ENCODE results near the gene DHCR7. TPM values are rescaled to one million over a fixed set of nuclear protein-coding genes. Genes with fewer than 3 reads are reported as not detected.

DHCR7 gene
- total RNA-seq, 1 donor from 2014 or later, result 140 TPM

GRCh38 chr11:71482216-71482615 is 34.0 kb upstream of the DHCR7 start:
- Mint-ChIP-seq H3K27me3 (no peaks in the 10 kb centered on the region), H3K27ac (no peak overlapping the region), H3K4me1 (ENCODE audit: low read depth) (peaks cover 8% of the 10 kb centered on the region), H3K4me3 (ENCODE audit: low read depth) (no peak overlapping the region), H3K36me3 (ENCODE audit: insufficient read depth) (peaks cover 47% of the 10 kb centered on the region), H3K9me3 (ENCODE audit: low read depth) (no peaks in the 10 kb centered on the region)
- no peak for TF ChIP-seq CTCF (IDR thresholded peaks at IDR 0.05; ENCODE audit: unreplicated experiment)
- DNase-seq (ENCODE audit: low spot score, unreplicated experiment), result no peak

- Mint-ChIP-seq H3K4me1 (ENCODE audit: low read depth) (peaks cover 8% of the 10 kb centered on the region), H3K36me3 (ENCODE audit: insufficient read depth) (peaks cover 46% of the 10 kb centered on the region), H3K27me3 (no peaks in the 10 kb centered on the region), H3K9me3 (ENCODE audit: low read depth) (no peaks in the 10 kb centered on the region), H3K27ac (peak overlapping the region; percentile 76), H3K4me3 (ENCODE audit: low read depth) (no peak overlapping the region)
- no peak for DNase-seq (ENCODE audit: low spot score, unreplicated experiment)
- no peak for TF ChIP-seq CTCF (IDR thresholded peaks at IDR 0.05; ENCODE audit: unreplicated experiment)
Measured at GRCh38 chr11:71481101-71481960, 33.1 kb upstream of the DHCR7 start.

GRCh38 chr11:71478528-71478840 is 30.3 kb upstream of the DHCR7 start:
- Mint-ChIP-seq H3K36me3 (ENCODE audit: insufficient read depth) (peaks cover 30% of the 10 kb centered on the region), H3K27me3 (no peaks in the 10 kb centered on the region), H3K27ac (no peak overlapping the region), H3K4me3 (ENCODE audit: low read depth) (no peak overlapping the region), H3K4me1 (ENCODE audit: low read depth) (peaks cover 8% of the 10 kb centered on the region), H3K9me3 (ENCODE audit: low read depth) (no peaks in the 10 kb centered on the region)
- no peak for TF ChIP-seq CTCF (IDR thresholded peaks at IDR 0.05; ENCODE audit: unreplicated experiment)
- DNase-seq (ENCODE audit: low spot score, unreplicated experiment), result no peak

GRCh38 chr11:71477641-71478527 is 29.7 kb upstream of the DHCR7 start:
- TF ChIP-seq CTCF (IDR thresholded peaks at IDR 0.05; ENCODE audit: unreplicated experiment), result no peak
- no peaks in the 10 kb centered on the region for H3K27me3 Mint-ChIP-seq
- H3K27ac Mint-ChIP-seq, result peak overlapping the region; percentile 25
- peaks cover 26% of the 10 kb centered on the region for H3K36me3 Mint-ChIP-seq (ENCODE audit: insufficient read depth)
- H3K4me1 Mint-ChIP-seq (ENCODE audit: low read depth), result peaks cover 8% of the 10 kb centered on the region
- no peak for DNase-seq (ENCODE audit: low spot score, unreplicated experiment)
- H3K4me3 Mint-ChIP-seq (ENCODE audit: low read depth), result no peak overlapping the region
- no peaks in the 10 kb centered on the region for H3K9me3 Mint-ChIP-seq (ENCODE audit: low read depth)

- Mint-ChIP-seq H3K27ac (no peak overlapping the region), H3K4me3 (ENCODE audit: low read depth) (no peak overlapping the region), H3K9me3 (ENCODE audit: low read depth) (no peaks in the 10 kb centered on the region), H3K27me3 (no peaks in the 10 kb centered on the region), H3K36me3 (ENCODE audit: insufficient read depth) (peaks cover 28% of the 10 kb centered on the region), H3K4me1 (ENCODE audit: low read depth) (peaks cover 8% of the 10 kb centered on the region)
- DNase-seq (ENCODE audit: low spot score, unreplicated experiment), result no peak
- no peak for TF ChIP-seq CTCF (IDR thresholded peaks at IDR 0.05; ENCODE audit: unreplicated experiment)
Measured at GRCh38 chr11:71476926-71477640, 28.9 kb upstream of the DHCR7 start.

Measured in progenitor cell of endocrine pancreas (in vitro differentiated cells).